KBM-7 (cell line): ENCODE measurements around the gene FRMD4A.

Source experiments
- DNase-seq: peaks from one replicate; pipeline ENCODE4 v3.0.0-alpha.2; 2015
- in situ Hi-C: fragments of 300-500 bp; cut with MboI; formaldehyde crosslinking; loops from 2 replicates; pipeline ENCODE4 v1.14.3; 2020; ENCODE audit warnings: low sequenced_read_pairs, low pct_unique_long_range_greater_than_20kb, mixed read lengths

FRMD4A gene

GRCh38 chr10:13621931-13622330 lies 708.8 kb downstream of the FRMD4A start:
- in situ Hi-C loops = no loop called here
- no peak for DNase-seq

GRCh38 chr10:13617116-13617515 lies 713.6 kb downstream of the FRMD4A start:
- in situ Hi-C loops = no loop called here
- DNase-seq = no peak

- DNase-seq = no peak
- in situ Hi-C loops = no loop called here
These were observed 714.9 kb downstream of the FRMD4A start for GRCh38 chr10:13615650-13616300.

- no peak for DNase-seq
- in situ Hi-C loops = no loop called here
These were observed 716.0 kb downstream of the FRMD4A start for GRCh38 chr10:13614530-13615332.

- peak; percentile 5 for DNase-seq
- in situ Hi-C loops = no loop called here
These were observed 717.2 kb downstream of the FRMD4A start for GRCh38 chr10:13613519-13613918.

- in situ Hi-C loops = no loop called here
These were observed 717.9 kb downstream of the FRMD4A start for GRCh38 chr10:13612654-13613373.

GRCh38 chr10:13608246-13608853 lies 722.4 kb downstream of the FRMD4A start:
- DNase-seq = no peak
- in situ Hi-C loops = no loop called here

More at GRCh38 chr10:13612654-13613373, 717.9 kb downstream of the FRMD4A start:
- DNase-seq = no peak

GRCh38 chr10:13604357-13605040 lies 726.2 kb downstream of the FRMD4A start:
- in situ Hi-C loops = no loop called here
- no peak for DNase-seq

GRCh38 chr10:13597909-13598308 lies 732.8 kb downstream of the FRMD4A start:
- no peak for DNase-seq
- in situ Hi-C loops = no loop called here

- no peak for DNase-seq
- in situ Hi-C loops = no loop called here
These were observed 736.1 kb downstream of the FRMD4A start for GRCh38 chr10:13594641-13595040.
